Measurements from ENCODE around the gene SMYD3.

DNA sequence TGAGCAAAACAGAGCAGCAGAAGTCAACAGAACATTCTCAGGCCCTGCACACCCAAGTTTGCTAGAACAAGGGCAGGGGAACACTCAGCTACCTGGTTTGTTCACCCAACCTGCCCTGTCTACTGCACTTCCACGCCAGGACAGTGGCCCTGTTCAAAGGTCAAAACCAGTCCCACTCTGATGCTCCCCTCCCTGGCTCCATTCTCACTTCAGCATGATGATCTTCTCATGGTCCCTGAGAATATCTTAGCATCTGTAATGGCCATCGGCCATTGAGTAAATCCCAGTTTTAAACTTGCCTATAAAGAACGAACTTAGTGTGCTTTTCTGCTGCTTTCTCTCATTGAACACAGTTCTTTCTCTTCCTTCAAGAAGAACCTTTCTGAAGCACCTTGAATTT is 293.6 kb downstream of the SMYD3 start:
- no peak for TF ChIP-seq POLR2A (IDR thresholded peaks at IDR 0.05; ENCODE audit: low read depth)
- TF ChIP-seq EP300 (IDR thresholded peaks at IDR 0.05) = no peak
- TF ChIP-seq CTCF (IDR thresholded peaks at IDR 0.05) = no peak
